Panc1 (cell line): Measurements from ENCODE around the gene TMEM63B.

Source experiments
- POLR2AphosphoS5 ChIP-seq: IDR thresholded peaks from 2 replicates; pipeline ENCODE4 v1.6.1; 2012; ENCODE audit warnings: mild to moderate bottlenecking, low read depth, low read length, moderate library complexity
- TCF7L2 ChIP-seq: IDR thresholded peaks from 2 replicates; pipeline ENCODE4 v1.6.1; 2011; ENCODE audit warnings: mild to moderate bottlenecking, low read depth, low read length, inconsistent platforms
- TF ChIP-seq, protein P1 (sequence below): fragments of 450-650 bp; IDR thresholded peaks from 2 replicates; pipeline ENCODE4 v1.5.1; 2017; ENCODE audit warnings: mild to moderate bottlenecking
- TF ChIP-seq, protein P2 (sequence below), 2 experiments: IDR thresholded peaks; 2 replicates each; pipeline ENCODE4 v1.6.1; 2011 to 2012; ENCODE audit warnings: low read depth in 2 of 2, control low read depth in 1 of 2, low read length in 1 of 2, mild to moderate bottlenecking in 1 of 2, moderate library complexity in 1 of 2; ENCODE audit not compliant: insufficient read depth in 1 of 2

DNA sequence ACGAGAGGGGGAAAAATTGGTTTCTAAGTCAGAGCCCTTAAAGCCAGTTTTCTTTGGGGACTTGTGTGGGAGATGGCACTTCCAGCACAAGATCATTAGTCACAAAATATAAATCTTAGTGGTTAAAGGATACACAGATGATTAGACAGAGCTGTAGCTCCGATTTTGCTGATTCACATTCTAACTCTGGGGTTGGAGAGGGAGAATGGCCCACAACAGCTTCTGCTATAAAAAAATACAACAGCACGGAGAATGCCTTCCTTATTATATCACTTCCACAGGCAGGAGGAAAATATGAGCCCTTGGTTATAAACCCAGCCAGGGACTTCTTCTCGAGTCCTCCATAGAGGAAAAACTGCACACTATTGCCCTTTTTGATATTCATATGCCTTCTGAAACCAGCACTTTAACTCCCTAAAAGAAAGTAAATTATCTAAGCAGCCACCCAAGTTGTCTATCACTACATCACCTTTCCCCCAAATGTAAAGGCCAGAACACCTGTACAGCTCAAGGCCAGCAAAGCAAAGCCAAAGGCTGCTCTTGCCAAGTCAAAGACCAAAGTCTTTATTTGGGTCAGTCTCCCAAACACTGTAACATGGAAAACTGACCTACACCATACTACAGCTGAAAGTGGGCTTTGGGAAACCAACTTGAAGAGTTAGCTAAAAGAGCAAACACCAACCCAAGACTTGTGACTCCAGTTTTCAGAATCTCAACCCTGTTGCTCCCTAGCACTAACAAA is 10.5 kb upstream of the TMEM63B start:
- TF ChIP-seq, protein P1, sequence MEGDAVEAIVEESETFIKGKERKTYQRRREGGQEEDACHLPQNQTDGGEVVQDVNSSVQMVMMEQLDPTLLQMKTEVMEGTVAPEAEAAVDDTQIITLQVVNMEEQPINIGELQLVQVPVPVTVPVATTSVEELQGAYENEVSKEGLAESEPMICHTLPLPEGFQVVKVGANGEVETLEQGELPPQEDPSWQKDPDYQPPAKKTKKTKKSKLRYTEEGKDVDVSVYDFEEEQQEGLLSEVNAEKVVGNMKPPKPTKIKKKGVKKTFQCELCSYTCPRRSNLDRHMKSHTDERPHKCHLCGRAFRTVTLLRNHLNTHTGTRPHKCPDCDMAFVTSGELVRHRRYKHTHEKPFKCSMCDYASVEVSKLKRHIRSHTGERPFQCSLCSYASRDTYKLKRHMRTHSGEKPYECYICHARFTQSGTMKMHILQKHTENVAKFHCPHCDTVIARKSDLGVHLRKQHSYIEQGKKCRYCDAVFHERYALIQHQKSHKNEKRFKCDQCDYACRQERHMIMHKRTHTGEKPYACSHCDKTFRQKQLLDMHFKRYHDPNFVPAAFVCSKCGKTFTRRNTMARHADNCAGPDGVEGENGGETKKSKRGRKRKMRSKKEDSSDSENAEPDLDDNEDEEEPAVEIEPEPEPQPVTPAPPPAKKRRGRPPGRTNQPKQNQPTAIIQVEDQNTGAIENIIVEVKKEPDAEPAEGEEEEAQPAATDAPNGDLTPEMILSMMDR: no peak
- TF ChIP-seq, protein P2, sequence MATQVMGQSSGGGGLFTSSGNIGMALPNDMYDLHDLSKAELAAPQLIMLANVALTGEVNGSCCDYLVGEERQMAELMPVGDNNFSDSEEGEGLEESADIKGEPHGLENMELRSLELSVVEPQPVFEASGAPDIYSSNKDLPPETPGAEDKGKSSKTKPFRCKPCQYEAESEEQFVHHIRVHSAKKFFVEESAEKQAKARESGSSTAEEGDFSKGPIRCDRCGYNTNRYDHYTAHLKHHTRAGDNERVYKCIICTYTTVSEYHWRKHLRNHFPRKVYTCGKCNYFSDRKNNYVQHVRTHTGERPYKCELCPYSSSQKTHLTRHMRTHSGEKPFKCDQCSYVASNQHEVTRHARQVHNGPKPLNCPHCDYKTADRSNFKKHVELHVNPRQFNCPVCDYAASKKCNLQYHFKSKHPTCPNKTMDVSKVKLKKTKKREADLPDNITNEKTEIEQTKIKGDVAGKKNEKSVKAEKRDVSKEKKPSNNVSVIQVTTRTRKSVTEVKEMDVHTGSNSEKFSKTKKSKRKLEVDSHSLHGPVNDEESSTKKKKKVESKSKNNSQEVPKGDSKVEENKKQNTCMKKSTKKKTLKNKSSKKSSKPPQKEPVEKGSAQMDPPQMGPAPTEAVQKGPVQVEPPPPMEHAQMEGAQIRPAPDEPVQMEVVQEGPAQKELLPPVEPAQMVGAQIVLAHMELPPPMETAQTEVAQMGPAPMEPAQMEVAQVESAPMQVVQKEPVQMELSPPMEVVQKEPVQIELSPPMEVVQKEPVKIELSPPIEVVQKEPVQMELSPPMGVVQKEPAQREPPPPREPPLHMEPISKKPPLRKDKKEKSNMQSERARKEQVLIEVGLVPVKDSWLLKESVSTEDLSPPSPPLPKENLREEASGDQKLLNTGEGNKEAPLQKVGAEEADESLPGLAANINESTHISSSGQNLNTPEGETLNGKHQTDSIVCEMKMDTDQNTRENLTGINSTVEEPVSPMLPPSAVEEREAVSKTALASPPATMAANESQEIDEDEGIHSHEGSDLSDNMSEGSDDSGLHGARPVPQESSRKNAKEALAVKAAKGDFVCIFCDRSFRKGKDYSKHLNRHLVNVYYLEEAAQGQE (IDR thresholded peaks at IDR 0.05; ENCODE audit: insufficient read depth in 1 of 2, low read depth in 2 of 2, low read length in 1 of 2): no peak
- TF ChIP-seq TCF7L2 (no peak), POLR2AphosphoS5 (no peak)
